ENCODE results near the gene KRT84. TPM values are rescaled to one million over a fixed set of nuclear protein-coding genes. Genes with fewer than 3 reads are reported as not detected.

KRT84 gene
- total and polyA plus RNA-seq, 2 of the 4 experiments (the other 2 are of a cell fraction), result not detected

- in situ Hi-C loops (cut with MboI; ENCODE audit: low sequenced_read_pairs) (no loop called here), dilution Hi-C loops (cut with HindIII; ENCODE audit: low sequenced_read_pairs, unreplicated experiment) (no loop called here), intact Hi-C loops (cut with micrococcal nuclease) (no loop called here)
- Histone ChIP-seq H3K9me3 (ENCODE audit: control insufficient read depth, insufficient read depth, low read length) (no peaks in the 10 kb centered on the region), H2BK5ac (ENCODE audit: low read depth, low read length, poor library complexity, severe bottlenecking) (no peak overlapping the region), H2BK20ac (ENCODE audit: low read depth, low read length) (no peak overlapping the region), H2BK120ac (ENCODE audit: low read depth, low read length) (no peak overlapping the region), H4K5ac (ENCODE audit: low read depth, low read length) (no peak overlapping the region), H3K79me1 (ENCODE audit: low read depth in 1 of 2, low read length in 2 of 2) (no peaks in the 10 kb centered on the region), H3K27me3 (ENCODE audit: control insufficient read depth, insufficient read depth, low read length) (peaks cover 50% of the 10 kb centered on the region), H4K20me1 (ENCODE audit: insufficient read depth, low read length) (no peaks in the 10 kb centered on the region), H3K23ac (ENCODE audit: low read depth, low read length) (no peak overlapping the region), H3K4me3 (ENCODE audit: insufficient read depth, low read depth, low read length) (no peak overlapping the region), H3K27ac (ENCODE audit: insufficient read depth, low read length) (no peak overlapping the region), H2AK5ac (ENCODE audit: low read depth, low read length) (no peak overlapping the region), H3K4ac (ENCODE audit: low read depth, low read length) (no peak overlapping the region), H4K91ac (ENCODE audit: insufficient read depth, low read depth, low read length) (no peak overlapping the region), H3K4me2 (ENCODE audit: low read depth, low read length) (no peak overlapping the region), H3K9me1 (ENCODE audit: insufficient read depth, low read length) (no peaks in the 10 kb centered on the region), H4K8ac (ENCODE audit: low read depth in 2 of 2, low read length in 2 of 2) (no peak overlapping the region), H2BK15ac (ENCODE audit: low read depth, low read length) (no peak overlapping the region), H2AK9ac (replicated peaks; ENCODE audit: low read depth, low read length, poor library complexity) (no peak overlapping the region), H3K14ac (replicated peaks; ENCODE audit: low read depth, low read length) (no peak overlapping the region), H3K9ac (ENCODE audit: low read depth, low read length) (no peak overlapping the region), H3K18ac (ENCODE audit: low read depth, low read length) (no peak overlapping the region), H3K36me3 (ENCODE audit: control insufficient read depth, insufficient read depth, low read length) (no peaks in the 10 kb centered on the region), H2AFZ (replicated peaks; ENCODE audit: low read length, poor library complexity) (no peak overlapping the region), H3K56ac (ENCODE audit: extremely low read depth, insufficient read depth, low read length) (no peak overlapping the region), H3K4me1 (ENCODE audit: control insufficient read depth, insufficient read depth, low read length) (no peaks in the 10 kb centered on the region)
- no TSS peak for BruUV-seq (replicated peaks)
- POLR2A ChIA-PET (ENCODE audit: unreplicated experiment), result no interaction called here
- DNase-seq, result no peak
- TF ChIP-seq POLR2A (IDR thresholded peaks at IDR 0.05; ENCODE audit: low read depth, low read length), result no peak
- TF ChIP-seq RFX5 (IDR thresholded peaks at IDR 0.05; ENCODE audit: low read depth, low read length), result no peak
- TF ChIP-seq BHLHE40 (IDR thresholded peaks at IDR 0.05; ENCODE audit: low read depth, low read length), result no peak
- no peak for TF ChIP-seq ELK1 (IDR thresholded peaks at IDR 0.05; ENCODE audit: borderline replicate concordance, low read depth, low read length)
- no peak for TF ChIP-seq USF2 (IDR thresholded peaks at IDR 0.05; ENCODE audit: low read depth, low read length)
- no peak for TF ChIP-seq RAD21 (IDR thresholded peaks at IDR 0.05; ENCODE audit: low read length)
- no peak for TF ChIP-seq CTCF (conservative IDR thresholded peaks at IDR 0.05; ENCODE audit: low read depth, low read length)
- TF ChIP-seq NFE2L2 (IDR thresholded peaks at IDR 0.05; ENCODE audit: low read depth, low read length), result no peak
- TF ChIP-seq CHD1 (IDR thresholded peaks at IDR 0.05; ENCODE audit: low read depth, low read length), result no peak
- TF ChIP-seq SMC3 (IDR thresholded peaks at IDR 0.05; ENCODE audit: low read depth, low read length), result no peak
- WGBS, 2 experiments (ENCODE audit: extremely low coverage in 2 of 2, insufficient read length in 1 of 2), result 100% methylated on average over 1 of the region's 3 CpGs; no CpG with 5 or more reads in 1 of the 2 experiments
- no peak for ATAC-seq (ENCODE audit: low read depth)
- CTCF ChIA-PET, result no interaction called here
Observed at GRCh38 chr12:52404951-52405350, 19.5 kb upstream of the KRT84 start.
